Mucosa of gallbladder (tissue), 1 donor: ENCODE measurements around the gene ASPDH. TPM values are rescaled to one million over a fixed set of nuclear protein-coding genes. Genes with fewer than 3 reads are reported as not detected.

ENCODE experiments used
- DNase-seq: peaks from one replicate; pipeline ENCODE4 v3.0.0-alpha.2; 2020; ENCODE audit warnings: low spot score
- total RNA-seq: library from RNA; stranded (reverse); gene quantifications from one replicate; pipeline ENCODE4 v1.2.1, GENCODE V29; 2021
- donor health status: DM: no; HTN: no; CAD: no.

The ASPDH gene
- total RNA-seq, 1 donor from 2014 or later = not detected

- DNase-seq = no peak
These were observed 17.3 kb downstream of the ASPDH start for GRCh38 chr19:50496189-50497021.

GRCh38 chr19:50495020-50495531 is 18.6 kb downstream of the ASPDH start:
- DNase-seq = no peak

GRCh38 chr19:50494186-50495019 is 19.3 kb downstream of the ASPDH start:
- no peak for DNase-seq

- no peak for DNase-seq
These were observed 20.5 kb downstream of the ASPDH start for GRCh38 chr19:50493171-50493570.

- no peak for DNase-seq
These were observed 21.2 kb downstream of the ASPDH start for GRCh38 chr19:50492303-50493052.

- no peak for DNase-seq
These were observed 22.7 kb downstream of the ASPDH start for GRCh38 chr19:50490991-50491472.

GRCh38 chr19:50490411-50490811 is 23.3 kb downstream of the ASPDH start:
- no peak for DNase-seq

- DNase-seq = no peak
These were observed 24.2 kb downstream of the ASPDH start for GRCh38 chr19:50489461-50490011.

- DNase-seq = no peak
These were observed 25.1 kb downstream of the ASPDH start for GRCh38 chr19:50488389-50489194.

GRCh38 chr19:50486823-50487515 is 26.7 kb downstream of the ASPDH start:
- no peak for DNase-seq

- no peak for DNase-seq
These were observed 28.3 kb downstream of the ASPDH start for GRCh38 chr19:50485284-50485955.

GRCh38 chr19:50482916-50483315 is 30.8 kb downstream of the ASPDH start:
- no peak for DNase-seq

GRCh38 chr19:50482271-50482855 is 31.4 kb downstream of the ASPDH start:
- no peak for DNase-seq

- no peak for DNase-seq
These were observed 32.2 kb downstream of the ASPDH start for GRCh38 chr19:50481351-50482149.

- DNase-seq = no peak
These were observed 33.2 kb downstream of the ASPDH start for GRCh38 chr19:50480281-50481111.

GRCh38 chr19:50479761-50480251 is 33.9 kb downstream of the ASPDH start:
- DNase-seq = no peak
